Mammary epithelial cell (primary cell): Measurements from ENCODE around the gene CLCN2.

Experiments
- EZH2 ChIP-seq: IDR thresholded peaks from 2 replicates; pipeline ENCODE4 v1.6.1; 2012; ENCODE audit warnings: low read length, inconsistent platforms, borderline replicate concordance
- TF ChIP-seq, protein P1 (sequence below), 2 donors: IDR thresholded peaks in 1 of 2; conservative IDR thresholded peaks in 1 of 2; 2 replicates each; pipeline ENCODE4 v1.5.1; 2011 to 2012; ENCODE audit warnings: inconsistent platforms in 2 of 2, low read length in 2 of 2, mild to moderate bottlenecking in 2 of 2, control low read depth in 1 of 2, low read depth in 1 of 2; ENCODE audit not compliant: insufficient read depth in 1 of 2; ENCODE audit errors: extremely low read depth in 1 of 2

DNA sequence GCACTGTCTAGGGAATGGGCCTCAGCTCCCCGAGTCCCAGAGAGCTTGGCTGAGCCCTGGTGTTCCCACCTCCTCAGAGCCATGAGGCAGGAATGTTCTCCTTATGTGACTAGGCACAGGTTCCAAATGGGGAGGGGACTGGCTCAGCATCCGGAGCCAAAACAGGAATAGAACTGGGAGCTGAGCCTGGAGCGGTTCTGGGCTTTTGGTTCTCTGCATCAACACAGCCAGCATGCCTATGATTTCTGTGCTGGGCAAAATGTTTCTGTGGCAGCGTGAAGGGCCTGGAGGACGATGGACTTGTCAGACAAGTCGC lies 24.0 kb downstream of the CLCN2 start, which contains the start of gene FAM131A:
- TF ChIP-seq, protein P1, sequence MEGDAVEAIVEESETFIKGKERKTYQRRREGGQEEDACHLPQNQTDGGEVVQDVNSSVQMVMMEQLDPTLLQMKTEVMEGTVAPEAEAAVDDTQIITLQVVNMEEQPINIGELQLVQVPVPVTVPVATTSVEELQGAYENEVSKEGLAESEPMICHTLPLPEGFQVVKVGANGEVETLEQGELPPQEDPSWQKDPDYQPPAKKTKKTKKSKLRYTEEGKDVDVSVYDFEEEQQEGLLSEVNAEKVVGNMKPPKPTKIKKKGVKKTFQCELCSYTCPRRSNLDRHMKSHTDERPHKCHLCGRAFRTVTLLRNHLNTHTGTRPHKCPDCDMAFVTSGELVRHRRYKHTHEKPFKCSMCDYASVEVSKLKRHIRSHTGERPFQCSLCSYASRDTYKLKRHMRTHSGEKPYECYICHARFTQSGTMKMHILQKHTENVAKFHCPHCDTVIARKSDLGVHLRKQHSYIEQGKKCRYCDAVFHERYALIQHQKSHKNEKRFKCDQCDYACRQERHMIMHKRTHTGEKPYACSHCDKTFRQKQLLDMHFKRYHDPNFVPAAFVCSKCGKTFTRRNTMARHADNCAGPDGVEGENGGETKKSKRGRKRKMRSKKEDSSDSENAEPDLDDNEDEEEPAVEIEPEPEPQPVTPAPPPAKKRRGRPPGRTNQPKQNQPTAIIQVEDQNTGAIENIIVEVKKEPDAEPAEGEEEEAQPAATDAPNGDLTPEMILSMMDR (conservative IDR thresholded peaks at IDR 0.05 in 1 of 2, IDR thresholded peaks at IDR 0.05 in 1 of 2; ENCODE audit: extremely low read depth in 1 of 2, insufficient read depth in 1 of 2, low read depth in 1 of 2, low read length in 2 of 2) = no peak
- no peak for TF ChIP-seq EZH2
